Colonic mucosa (tissue), 4 donors: ENCODE measurements around the gene SUN1. TPM values are rescaled to one million over a fixed set of nuclear protein-coding genes. Genes with fewer than 3 reads are reported as not detected.

Experiments
- DNase-seq: peaks from one replicate; pipeline ENCODE4 v3.0.0-alpha.2; 2020
- H3K27ac ChIP-seq: fragments of 200-600 bp; one replicate; pipeline ENCODE4 v1.8.0; 2021
- H3K27me3 ChIP-seq: fragments of 200-600 bp; one replicate; pipeline ENCODE4 v1.8.0; 2021
- H3K36me3 ChIP-seq: fragments of 200-600 bp; one replicate; pipeline ENCODE4 v1.8.0; 2021
- H3K4me1 ChIP-seq: fragments of 200-600 bp; one replicate; pipeline ENCODE4 v1.8.0; 2021; ENCODE audit warnings: mild to moderate bottlenecking
- H3K4me3 ChIP-seq: fragments of 200-600 bp; one replicate; pipeline ENCODE4 v1.8.0; 2021
- H3K9ac ChIP-seq, 2 donors: one replicate each; pipeline ENCODE4 v1.7.0; 2013; ENCODE audit warnings: control low read depth in 2 of 2, low read depth in 2 of 2, low read length in 2 of 2
- H3K9me3 ChIP-seq: fragments of 200-600 bp; one replicate; pipeline ENCODE4 v1.8.0; 2021
- CTCF ChIP-seq: fragments of 200-600 bp; IDR thresholded peaks from one replicate; pipeline ENCODE4 v1.8.0; 2022; ENCODE audit warnings: antibody characterized with exemption, mild to moderate bottlenecking
- intact Hi-C: fragments of 100-400 bp; cut with DNase I; formaldehyde crosslinking; loops from one replicate; pipeline ENCODE4 v1.14.1; 2022
- total RNA-seq, 2 donors: library from RNA; stranded (reverse); fragmentation: NEBNext Ultra II Directional in 1 of 2; extraction: Animal tissue kit (Norgen Biotek cat#: 25700) in 1 of 2; gene quantifications; one replicate each; pipeline ENCODE4 v1.2.1, GENCODE V29; 2021
- donor health status: healthy.
- donor health status: DM: no; HTN: no; CAD: no.
- donor health status: DM: no; HTN: no; CAD: no.

Gene SUN1
- total RNA-seq, 2 donors from 2014 or later: 122 to 158 TPM

GRCh38 chr7:895451-896052 lies 63.3 kb downstream of the SUN1 start:
- intact Hi-C loops: no loop called here
- DNase-seq: no peak
- Histone ChIP-seq H3K4me3 (no peak overlapping the region), H3K9ac (no peak overlapping the region), H3K4me1 (no peaks in the 10 kb centered on the region), H3K36me3 (peaks cover 8% of the 10 kb centered on the region), H3K27ac (no peak overlapping the region), H3K27me3 (no peaks in the 10 kb centered on the region), H3K9me3 (no peaks in the 10 kb centered on the region)
- TF ChIP-seq CTCF: no peak

GRCh38 chr7:896346-897075 lies 64.2 kb downstream of the SUN1 start:
- H3K27ac ChIP-seq: no peak overlapping the region
- H3K27me3 ChIP-seq: no peaks in the 10 kb centered on the region
- H3K36me3 ChIP-seq: peaks cover 4% of the 10 kb centered on the region
- TF ChIP-seq CTCF: no peak
- no peak overlapping the region for H3K4me3 ChIP-seq
- intact Hi-C loops: no loop called here
- no peak for DNase-seq
- no peaks in the 10 kb centered on the region for H3K9me3 ChIP-seq
- peaks cover 4% of the 10 kb centered on the region for H3K4me1 ChIP-seq
- H3K9ac ChIP-seq: no peak overlapping the region

- H3K4me1 ChIP-seq: peaks cover 4% of the 10 kb centered on the region
- no peak for TF ChIP-seq CTCF
- no peak overlapping the region for H3K27ac ChIP-seq
- no peaks in the 10 kb centered on the region for H3K27me3 ChIP-seq
- H3K4me3 ChIP-seq: no peak overlapping the region
- H3K36me3 ChIP-seq: peaks cover 4% of the 10 kb centered on the region
- intact Hi-C loops: no loop called here
- H3K9me3 ChIP-seq: no peaks in the 10 kb centered on the region
- H3K9ac ChIP-seq: no peak overlapping the region
- no peak for DNase-seq
Observed at GRCh38 chr7:897086-897485, 64.8 kb downstream of the SUN1 start.

GRCh38 chr7:897771-898376 lies 65.6 kb downstream of the SUN1 start:
- Histone ChIP-seq H3K27ac (no peak overlapping the region), H3K4me1 (peaks cover 4% of the 10 kb centered on the region), H3K9ac (no peak overlapping the region), H3K9me3 (no peaks in the 10 kb centered on the region), H3K27me3 (no peaks in the 10 kb centered on the region), H3K36me3 (peaks cover 4% of the 10 kb centered on the region), H3K4me3 (no peak overlapping the region)
- no peak for TF ChIP-seq CTCF
- intact Hi-C loops: no loop called here
- DNase-seq: no peak

- Histone ChIP-seq H3K9me3 (no peaks in the 10 kb centered on the region), H3K4me3 (no peak overlapping the region), H3K9ac (no peak overlapping the region), H3K36me3 (peaks cover 4% of the 10 kb centered on the region), H3K27ac (no peak overlapping the region), H3K27me3 (no peaks in the 10 kb centered on the region), H3K4me1 (peaks cover 4% of the 10 kb centered on the region)
- intact Hi-C loops: no loop called here
- TF ChIP-seq CTCF: no peak
- DNase-seq: no peak
Observed at GRCh38 chr7:898460-898854, 66.2 kb downstream of the SUN1 start.
